Measurements from ENCODE around the gene HHIPL1. TPM values are rescaled to one million over a fixed set of nuclear protein-coding genes. Genes with fewer than 3 reads are reported as not detected.

HHIPL1 gene
- total RNA-seq, 1 experiment from 2014 or later = 0.06 TPM

DNA sequence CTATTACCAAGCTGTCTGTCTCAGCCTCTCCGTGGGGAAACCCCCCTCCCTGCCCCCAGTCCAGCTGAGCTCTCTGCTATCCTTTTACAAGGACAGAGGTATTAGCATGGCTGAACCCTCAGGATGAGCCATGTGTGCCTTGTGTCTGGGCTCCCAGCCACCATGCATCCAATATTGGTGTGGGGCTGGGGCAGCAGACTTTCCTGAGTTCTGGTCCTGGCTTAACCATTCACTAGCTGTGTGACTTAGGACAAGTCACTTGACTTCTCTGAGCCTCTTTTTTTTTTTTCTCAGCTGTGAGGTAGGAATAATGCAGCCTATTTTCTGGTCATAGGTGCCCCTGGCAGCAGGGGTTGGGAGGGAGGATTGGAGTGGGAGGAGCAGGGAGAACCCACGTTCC, 22.1 kb downstream of the HHIPL1 start:
- BruUV-seq (replicated peaks) = no TSS peak
- CTCF ChIA-PET = interaction anchor here (0.6 kb wide), 1 partner anchor 1599 kb away, joined by 5 read pairs; no protein-coding TSS in a partner anchor

DNA sequence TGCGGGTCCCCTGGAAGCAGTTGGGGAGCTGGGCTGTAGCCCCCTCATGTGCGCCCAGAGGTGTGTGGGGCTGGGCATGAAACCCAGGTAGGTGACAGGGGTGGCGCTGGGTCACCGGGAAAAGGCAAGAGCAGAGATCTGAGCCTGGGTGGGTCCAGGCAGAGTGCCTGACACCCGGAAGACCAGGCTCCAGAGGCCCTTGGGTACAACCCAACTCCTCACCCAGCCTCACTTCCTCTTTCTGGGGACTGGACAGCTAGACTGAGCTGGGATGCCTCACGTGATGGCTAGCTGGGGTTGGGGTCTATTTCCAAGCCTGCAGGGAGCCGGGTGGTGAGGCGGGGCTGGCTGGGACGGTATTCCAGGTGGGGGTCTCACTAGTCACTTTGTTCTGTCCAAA, 22.9 kb downstream of the HHIPL1 start:
- no TSS peak for BruUV-seq (replicated peaks)
- no peak overlapping the region for H3K27ac ChIP-seq (ENCODE audit: low read depth, low read length, poor library complexity, severe bottlenecking)
- H3K36me3 ChIP-seq (ENCODE audit: insufficient read depth, low read length, poor library complexity, severe bottlenecking) = no peaks in the 10 kb centered on the region
- H3K4me3 ChIP-seq (ENCODE audit: low read depth, low read length, poor library complexity, severe bottlenecking) = no peak overlapping the region
- CTCF ChIA-PET = interaction anchor here (0.6 kb wide), 1 partner anchor 1599 kb away, joined by 5 read pairs; no protein-coding TSS in a partner anchor
- H3K27me3 ChIP-seq (replicated peaks; ENCODE audit: insufficient read depth, low read depth, low read length, poor library complexity) = no peaks in the 10 kb centered on the region
- DNase-seq (ENCODE audit: low spot score) = no peak
- no peak for TF ChIP-seq EZH2 (IDR thresholded peaks at IDR 0.05; ENCODE audit: borderline replicate concordance, low read depth, low read length, poor library complexity, severe bottlenecking)
- TF ChIP-seq, protein P1, sequence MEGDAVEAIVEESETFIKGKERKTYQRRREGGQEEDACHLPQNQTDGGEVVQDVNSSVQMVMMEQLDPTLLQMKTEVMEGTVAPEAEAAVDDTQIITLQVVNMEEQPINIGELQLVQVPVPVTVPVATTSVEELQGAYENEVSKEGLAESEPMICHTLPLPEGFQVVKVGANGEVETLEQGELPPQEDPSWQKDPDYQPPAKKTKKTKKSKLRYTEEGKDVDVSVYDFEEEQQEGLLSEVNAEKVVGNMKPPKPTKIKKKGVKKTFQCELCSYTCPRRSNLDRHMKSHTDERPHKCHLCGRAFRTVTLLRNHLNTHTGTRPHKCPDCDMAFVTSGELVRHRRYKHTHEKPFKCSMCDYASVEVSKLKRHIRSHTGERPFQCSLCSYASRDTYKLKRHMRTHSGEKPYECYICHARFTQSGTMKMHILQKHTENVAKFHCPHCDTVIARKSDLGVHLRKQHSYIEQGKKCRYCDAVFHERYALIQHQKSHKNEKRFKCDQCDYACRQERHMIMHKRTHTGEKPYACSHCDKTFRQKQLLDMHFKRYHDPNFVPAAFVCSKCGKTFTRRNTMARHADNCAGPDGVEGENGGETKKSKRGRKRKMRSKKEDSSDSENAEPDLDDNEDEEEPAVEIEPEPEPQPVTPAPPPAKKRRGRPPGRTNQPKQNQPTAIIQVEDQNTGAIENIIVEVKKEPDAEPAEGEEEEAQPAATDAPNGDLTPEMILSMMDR (conservative IDR thresholded peaks at IDR 0.05; ENCODE audit: low read depth, low read length) = no peak
- intact Hi-C loops (cut with micrococcal nuclease; ENCODE audit: unreplicated experiment) = no loop called here
- H3K4me1 ChIP-seq (ENCODE audit: insufficient read depth, low read length, poor library complexity, severe bottlenecking) = peaks cover 16% of the 10 kb centered on the region
- POLR2A ChIA-PET (ENCODE audit: low non-redundant PET) = no interaction called here
- H3K9me3 ChIP-seq (ENCODE audit: low read depth, low read length, poor library complexity, severe bottlenecking) = no peaks in the 10 kb centered on the region

More for the DNA sequence above, 22.1 kb downstream of the HHIPL1 start:
- Histone ChIP-seq H3K9me3 (ENCODE audit: low read depth, low read length, poor library complexity, severe bottlenecking) (no peaks in the 10 kb centered on the region), H3K27ac (ENCODE audit: low read depth, low read length, poor library complexity, severe bottlenecking) (no peak overlapping the region), H3K4me3 (ENCODE audit: low read depth, low read length, poor library complexity, severe bottlenecking) (no peak overlapping the region), H3K4me1 (ENCODE audit: insufficient read depth, low read length, poor library complexity, severe bottlenecking) (peaks cover 16% of the 10 kb centered on the region), H3K27me3 (replicated peaks; ENCODE audit: insufficient read depth, low read depth, low read length, poor library complexity) (no peaks in the 10 kb centered on the region), H3K36me3 (ENCODE audit: insufficient read depth, low read length, poor library complexity, severe bottlenecking) (no peaks in the 10 kb centered on the region)
- TF ChIP-seq, protein P1 (conservative IDR thresholded peaks at IDR 0.05; ENCODE audit: low read depth, low read length) = no peak
- no peak for TF ChIP-seq EZH2 (IDR thresholded peaks at IDR 0.05; ENCODE audit: borderline replicate concordance, low read depth, low read length, poor library complexity, severe bottlenecking)
- no peak for DNase-seq (ENCODE audit: low spot score)
- intact Hi-C loops (cut with micrococcal nuclease; ENCODE audit: unreplicated experiment) = no loop called here
- POLR2A ChIA-PET (ENCODE audit: low non-redundant PET) = no interaction called here

DNA sequence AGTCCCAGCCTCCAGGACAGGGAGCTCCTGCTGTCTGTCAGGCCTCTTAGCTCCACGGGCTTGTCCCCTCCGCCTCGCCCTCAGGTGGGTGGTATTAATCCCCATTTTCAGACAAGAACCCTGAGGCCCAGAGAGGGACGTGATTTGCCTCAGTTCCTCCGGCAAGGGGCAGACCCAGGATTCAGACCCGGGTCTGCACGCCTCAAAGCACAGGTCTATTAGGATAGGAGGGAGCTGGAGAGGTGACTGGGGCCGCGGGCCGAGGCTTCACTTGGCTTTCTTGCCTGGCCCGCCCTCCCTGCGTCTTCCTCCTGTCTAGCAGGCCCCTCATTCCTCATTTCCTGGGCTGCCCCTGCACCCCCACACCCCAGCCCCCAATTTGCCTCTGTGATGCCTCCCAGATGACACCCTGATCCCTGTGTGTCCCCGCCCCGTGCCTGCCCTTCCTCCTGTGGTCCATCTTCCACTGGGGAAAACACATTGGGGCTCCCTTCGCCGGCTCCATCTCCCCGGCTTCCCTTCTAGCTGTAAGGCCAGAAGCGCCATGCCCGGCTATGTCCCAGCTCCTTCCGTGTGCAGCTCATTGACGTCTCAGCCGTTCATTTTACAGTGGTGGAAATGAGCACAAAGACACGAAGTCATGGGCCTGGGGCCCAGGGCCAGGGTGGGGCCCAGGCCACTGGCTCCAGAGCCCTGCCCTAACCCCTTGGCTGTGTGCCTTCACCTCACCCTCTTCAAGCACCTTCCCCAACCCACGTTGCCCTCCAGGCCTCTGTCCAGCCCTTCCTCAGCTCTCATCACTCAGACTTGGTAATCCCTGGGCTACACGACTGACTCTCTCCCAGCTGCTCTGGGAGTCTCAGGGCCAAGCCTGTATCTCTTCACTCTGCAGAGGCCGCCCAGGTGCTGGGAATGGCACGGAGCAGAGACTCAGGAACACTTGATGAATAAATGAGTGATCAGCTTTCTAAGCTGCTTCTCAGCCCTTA, 23.7 kb downstream of the HHIPL1 start:
- Histone ChIP-seq H3K4me1 (ENCODE audit: insufficient read depth, low read length, poor library complexity, severe bottlenecking) (peaks cover 16% of the 10 kb centered on the region), H3K36me3 (ENCODE audit: insufficient read depth, low read length, poor library complexity, severe bottlenecking) (no peaks in the 10 kb centered on the region), H3K27me3 (replicated peaks; ENCODE audit: insufficient read depth, low read depth, low read length, poor library complexity) (no peaks in the 10 kb centered on the region), H3K9me3 (ENCODE audit: low read depth, low read length, poor library complexity, severe bottlenecking) (no peaks in the 10 kb centered on the region), H3K4me3 (ENCODE audit: low read depth, low read length, poor library complexity, severe bottlenecking) (no peak overlapping the region), H3K27ac (ENCODE audit: low read depth, low read length, poor library complexity, severe bottlenecking) (no peak overlapping the region)
- DNase-seq (ENCODE audit: low spot score) = no peak
- POLR2A ChIA-PET (ENCODE audit: low non-redundant PET) = no interaction called here
- CTCF ChIA-PET = no interaction called here
- TF ChIP-seq, protein P1 (conservative IDR thresholded peaks at IDR 0.05; ENCODE audit: low read depth, low read length) = no peak
- TF ChIP-seq EZH2 (IDR thresholded peaks at IDR 0.05; ENCODE audit: borderline replicate concordance, low read depth, low read length, poor library complexity, severe bottlenecking) = no peak
- intact Hi-C loops (cut with micrococcal nuclease; ENCODE audit: unreplicated experiment) = no loop called here
- BruUV-seq (replicated peaks) = no TSS peak

Data from A673 (cell line).